Measurements from ENCODE around the gene BCL7C. TPM values are rescaled to one million over a fixed set of nuclear protein-coding genes. Genes with fewer than 3 reads are reported as not detected.

BCL7C gene
- total and polyA plus RNA-seq, 2 of the 13 experiments (the other 11 are each of a cell fraction or from before 2014, with no cell fraction given): 17.7 to 33.8 TPM

- TF ChIP-seq FIP1L1 (IDR thresholded peaks at IDR 0.05; ENCODE audit: borderline replicate concordance, insufficient read depth, low read depth, low read length): 0 out of 2 replicates have a peak, but pooled peaks have one; percentile 64
- TF ChIP-seq BCLAF1 (IDR thresholded peaks at IDR 0.05): no peak
- TF ChIP-seq GATA4 (IDR thresholded peaks at IDR 0.05; ENCODE audit: borderline replicate concordance, low read depth): 0 out of 2 replicates have a peak, but pooled peaks have one; percentile 29
- TF ChIP-seq, protein P1, sequence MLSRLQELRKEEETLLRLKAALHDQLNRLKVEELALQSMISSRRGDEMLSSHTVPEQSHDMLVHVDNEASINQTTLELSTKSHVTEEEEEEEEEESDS (CRISPR knock-in tag; IDR thresholded peaks at IDR 0.05; ENCODE audit: borderline replicate concordance): peak; percentile 83; the same call in 1 of the 2 replicates
- peak; percentile 72; the same call in 1 of the 2 replicates for TF ChIP-seq NR2F6 (IDR thresholded peaks at IDR 0.05)
- peak; percentile 71 for TF ChIP-seq NR2F6 (CRISPR knock-in tag; IDR thresholded peaks at IDR 0.05)
- no peak for TF ChIP-seq ZNF615 (CRISPR knock-in tag; IDR thresholded peaks at IDR 0.05; ENCODE audit: borderline replicate concordance)
- TF ChIP-seq, protein P2, sequence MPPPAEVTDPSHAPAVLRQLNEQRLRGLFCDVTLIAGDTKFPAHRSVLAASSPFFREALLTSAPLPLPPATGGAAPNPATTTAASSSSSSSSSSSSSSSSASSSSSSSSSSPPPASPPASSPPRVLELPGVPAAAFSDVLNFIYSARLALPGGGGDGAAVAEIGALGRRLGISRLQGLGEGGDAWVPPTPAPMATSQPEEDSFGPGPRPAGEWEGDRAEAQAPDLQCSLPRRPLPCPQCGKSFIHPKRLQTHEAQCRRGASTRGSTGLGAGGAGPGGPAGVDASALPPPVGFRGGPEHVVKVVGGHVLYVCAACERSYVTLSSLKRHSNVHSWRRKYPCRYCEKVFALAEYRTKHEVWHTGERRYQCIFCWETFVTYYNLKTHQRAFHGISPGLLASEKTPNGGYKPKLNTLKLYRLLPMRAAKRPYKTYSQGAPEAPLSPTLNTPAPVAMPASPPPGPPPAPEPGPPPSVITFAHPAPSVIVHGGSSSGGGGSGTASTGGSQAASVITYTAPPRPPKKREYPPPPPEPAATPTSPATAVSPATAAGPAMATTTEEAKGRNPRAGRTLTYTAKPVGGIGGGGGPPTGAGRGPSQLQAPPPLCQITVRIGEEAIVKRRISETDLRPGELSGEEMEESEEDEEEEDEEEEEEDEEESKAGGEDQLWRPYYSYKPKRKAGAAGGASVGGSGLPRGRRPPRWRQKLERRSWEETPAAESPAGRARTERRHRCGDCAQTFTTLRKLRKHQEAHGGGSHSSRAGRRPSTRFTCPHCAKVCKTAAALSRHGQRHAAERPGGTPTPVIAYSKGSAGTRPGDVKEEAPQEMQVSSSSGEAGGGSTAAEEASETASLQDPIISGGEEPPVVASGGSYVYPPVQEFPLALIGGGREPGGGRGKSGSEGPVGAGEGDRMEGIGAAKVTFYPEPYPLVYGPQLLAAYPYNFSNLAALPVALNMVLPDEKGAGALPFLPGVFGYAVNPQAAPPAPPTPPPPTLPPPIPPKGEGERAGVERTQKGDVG (CRISPR knock-in tag; IDR thresholded peaks at IDR 0.05; ENCODE audit: borderline replicate concordance): no peak
- TF ChIP-seq FOXA3 (CRISPR knock-in tag; IDR thresholded peaks at IDR 0.05): peak; percentile 54
- TF ChIP-seq XRCC5 (optimal IDR thresholded peaks at IDR 0.05; ENCODE audit: low read length): peak; percentile 13
- TF ChIP-seq TEAD2 (CRISPR knock-in tag; IDR thresholded peaks at IDR 0.05): no peak
- TF ChIP-seq KMT2A (CRISPR knock-in tag; IDR thresholded peaks at IDR 0.05): no peak
- TF ChIP-seq ADNP (CRISPR knock-in tag; IDR thresholded peaks at IDR 0.05): no peak
- TF ChIP-seq ZNF350 (CRISPR knock-in tag; IDR thresholded peaks at IDR 0.05; ENCODE audit: borderline replicate concordance, low read depth): peak; percentile 97
- TF ChIP-seq, protein P3, sequence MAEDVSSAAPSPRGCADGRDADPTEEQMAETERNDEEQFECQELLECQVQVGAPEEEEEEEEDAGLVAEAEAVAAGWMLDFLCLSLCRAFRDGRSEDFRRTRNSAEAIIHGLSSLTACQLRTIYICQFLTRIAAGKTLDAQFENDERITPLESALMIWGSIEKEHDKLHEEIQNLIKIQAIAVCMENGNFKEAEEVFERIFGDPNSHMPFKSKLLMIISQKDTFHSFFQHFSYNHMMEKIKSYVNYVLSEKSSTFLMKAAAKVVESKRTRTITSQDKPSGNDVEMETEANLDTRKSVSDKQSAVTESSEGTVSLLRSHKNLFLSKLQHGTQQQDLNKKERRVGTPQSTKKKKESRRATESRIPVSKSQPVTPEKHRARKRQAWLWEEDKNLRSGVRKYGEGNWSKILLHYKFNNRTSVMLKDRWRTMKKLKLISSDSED (CRISPR knock-in tag; IDR thresholded peaks at IDR 0.05): no peak
- TF ChIP-seq, protein P4, sequence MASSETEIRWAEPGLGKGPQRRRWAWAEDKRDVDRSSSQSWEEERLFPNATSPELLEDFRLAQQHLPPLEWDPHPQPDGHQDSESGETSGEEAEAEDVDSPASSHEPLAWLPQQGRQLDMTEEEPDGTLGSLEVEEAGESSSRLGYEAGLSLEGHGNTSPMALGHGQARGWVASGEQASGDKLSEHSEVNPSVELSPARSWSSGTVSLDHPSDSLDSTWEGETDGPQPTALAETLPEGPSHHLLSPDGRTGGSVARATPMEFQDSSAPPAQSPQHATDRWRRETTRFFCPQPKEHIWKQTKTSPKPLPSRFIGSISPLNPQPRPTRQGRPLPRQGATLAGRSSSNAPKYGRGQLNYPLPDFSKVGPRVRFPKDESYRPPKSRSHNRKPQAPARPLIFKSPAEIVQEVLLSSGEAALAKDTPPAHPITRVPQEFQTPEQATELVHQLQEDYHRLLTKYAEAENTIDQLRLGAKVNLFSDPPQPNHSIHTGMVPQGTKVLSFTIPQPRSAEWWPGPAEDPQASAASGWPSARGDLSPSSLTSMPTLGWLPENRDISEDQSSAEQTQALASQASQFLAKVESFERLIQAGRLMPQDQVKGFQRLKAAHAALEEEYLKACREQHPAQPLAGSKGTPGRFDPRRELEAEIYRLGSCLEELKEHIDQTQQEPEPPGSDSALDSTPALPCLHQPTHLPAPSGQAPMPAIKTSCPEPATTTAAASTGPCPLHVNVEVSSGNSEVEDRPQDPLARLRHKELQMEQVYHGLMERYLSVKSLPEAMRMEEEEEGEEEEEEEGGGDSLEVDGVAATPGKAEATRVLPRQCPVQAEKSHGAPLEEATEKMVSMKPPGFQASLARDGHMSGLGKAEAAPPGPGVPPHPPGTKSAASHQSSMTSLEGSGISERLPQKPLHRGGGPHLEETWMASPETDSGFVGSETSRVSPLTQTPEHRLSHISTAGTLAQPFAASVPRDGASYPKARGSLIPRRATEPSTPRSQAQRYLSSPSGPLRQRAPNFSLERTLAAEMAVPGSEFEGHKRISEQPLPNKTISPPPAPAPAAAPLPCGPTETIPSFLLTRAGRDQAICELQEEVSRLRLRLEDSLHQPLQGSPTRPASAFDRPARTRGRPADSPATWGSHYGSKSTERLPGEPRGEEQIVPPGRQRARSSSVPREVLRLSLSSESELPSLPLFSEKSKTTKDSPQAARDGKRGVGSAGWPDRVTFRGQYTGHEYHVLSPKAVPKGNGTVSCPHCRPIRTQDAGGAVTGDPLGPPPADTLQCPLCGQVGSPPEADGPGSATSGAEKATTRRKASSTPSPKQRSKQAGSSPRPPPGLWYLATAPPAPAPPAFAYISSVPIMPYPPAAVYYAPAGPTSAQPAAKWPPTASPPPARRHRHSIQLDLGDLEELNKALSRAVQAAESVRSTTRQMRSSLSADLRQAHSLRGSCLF (CRISPR knock-in tag; IDR thresholded peaks at IDR 0.05; ENCODE audit: borderline replicate concordance): no peak
Measured at GRCh38 chr16:30922420-30922959, 28.6 kb upstream of the BCL7C start (continued).

Measured in HepG2 (cell line).